Endothelial cell (in vitro differentiated cells): ENCODE data around the gene UBXN2A. TPM values are rescaled to one million over a fixed set of nuclear protein-coding genes. Genes with fewer than 3 reads are reported as not detected.
A peak's percentile ranks its signal among the peaks of the same experiment; 100 is the strongest.
"Not testable (repeated sequence)": the region's sequence is repeated elsewhere in the genome, so short reads cannot be mapped to it uniquely, and the experiment has no call there.

Source experiments
- DNase-seq: peaks from one replicate; pipeline ENCODE4 v3.0.0; 2021; ENCODE audit warnings: low spot score
- H3K27ac Mint-ChIP-seq: one replicate; pipeline ENCODE4 v1.8.0; 2021; ENCODE audit warnings: mixed read lengths, inconsistent platforms; ENCODE audit not compliant: unreplicated experiment
- H3K27me3 Mint-ChIP-seq: one replicate; pipeline ENCODE4 v1.8.0; 2021; ENCODE audit warnings: mild to moderate bottlenecking, moderate library complexity, mixed read lengths, inconsistent platforms; ENCODE audit not compliant: unreplicated experiment
- H3K36me3 Mint-ChIP-seq: one replicate; pipeline ENCODE4 v1.8.0; 2021; ENCODE audit warnings: mild to moderate bottlenecking, low read depth, mixed read lengths, inconsistent platforms; ENCODE audit not compliant: unreplicated experiment
- H3K4me1 Mint-ChIP-seq: one replicate; pipeline ENCODE4 v1.8.0; 2021; ENCODE audit warnings: mild to moderate bottlenecking, mixed read lengths, inconsistent platforms; ENCODE audit not compliant: unreplicated experiment
- H3K4me3 Mint-ChIP-seq: one replicate; pipeline ENCODE4 v1.8.0; 2021; ENCODE audit warnings: mild to moderate bottlenecking, mixed read lengths, inconsistent platforms; ENCODE audit not compliant: unreplicated experiment
- H3K9me3 Mint-ChIP-seq: one replicate; pipeline ENCODE4 v1.8.0; 2021; ENCODE audit warnings: mixed read lengths, inconsistent platforms; ENCODE audit not compliant: unreplicated experiment
- CTCF ChIP-seq: fragments of 200-600 bp; sonication (generic); IDR thresholded peaks from one replicate; pipeline ENCODE4 v1.5.0; 2021; ENCODE audit warnings: antibody characterized with exemption; ENCODE audit not compliant: unreplicated experiment
- total RNA-seq: library from RNA; stranded (reverse); fragmentation: NEBNext Ultra II Directional; extraction: Animal tissue kit (Norgen Biotek cat#: 25700); gene quantifications from one replicate; pipeline ENCODE4 v1.2.1, GENCODE V29; 2021; ENCODE audit not compliant: unreplicated experiment

Gene UBXN2A
- total RNA-seq, 1 donor from 2014 or later = 14.9 TPM

- Mint-ChIP-seq H3K36me3 (no peaks in the 10 kb centered on the region), H3K4me3 (peak overlapping the region; percentile 25)
- no peak for DNase-seq
These were observed 70.4 kb downstream of the UBXN2A start for GRCh38 chr2:24010477-24011249.

GRCh38 chr2:24011250-24012104 lies 71.2 kb downstream of the UBXN2A start:
- Mint-ChIP-seq H3K4me1 (peaks cover 15% of the 10 kb centered on the region), H3K36me3 (no peaks in the 10 kb centered on the region), H3K4me3 (peak overlapping the region; percentile 69), H3K27me3 (peaks cover 8% of the 10 kb centered on the region), H3K27ac (peak overlapping the region; percentile 61), H3K9me3 (no peaks in the 10 kb centered on the region)
- no peak for TF ChIP-seq CTCF
- DNase-seq = no peak

More at GRCh38 chr2:24010477-24011249, 70.4 kb downstream of the UBXN2A start:
- peaks cover 8% of the 10 kb centered on the region for H3K27me3 Mint-ChIP-seq
- no peak for TF ChIP-seq CTCF
- no peak overlapping the region for H3K27ac Mint-ChIP-seq
- H3K4me1 Mint-ChIP-seq = peaks cover 15% of the 10 kb centered on the region
- H3K9me3 Mint-ChIP-seq = no peaks in the 10 kb centered on the region

GRCh38 chr2:24012521-24013188 lies 72.4 kb downstream of the UBXN2A start:
- no peak overlapping the region for H3K27ac Mint-ChIP-seq
- DNase-seq = no peak
- H3K4me3 Mint-ChIP-seq = no peak overlapping the region
- H3K36me3 Mint-ChIP-seq = no peaks in the 10 kb centered on the region
- H3K9me3 Mint-ChIP-seq = no peaks in the 10 kb centered on the region
- H3K27me3 Mint-ChIP-seq = peaks cover 8% of the 10 kb centered on the region
- H3K4me1 Mint-ChIP-seq = peaks cover 15% of the 10 kb centered on the region
- TF ChIP-seq CTCF = no peak

GRCh38 chr2:24014902-24015301 lies 74.6 kb downstream of the UBXN2A start:
- not testable (repeated sequence) for H3K27me3 Mint-ChIP-seq, H3K4me3 Mint-ChIP-seq, DNase-seq, H3K27ac Mint-ChIP-seq, H3K36me3 Mint-ChIP-seq, H3K9me3 Mint-ChIP-seq
- peaks cover 15% of the 10 kb centered on the region for H3K4me1 Mint-ChIP-seq

- H3K36me3 Mint-ChIP-seq = no peaks in the 10 kb centered on the region
- no peak overlapping the region for H3K27ac Mint-ChIP-seq
- no peak for TF ChIP-seq CTCF
- no peak overlapping the region for H3K4me3 Mint-ChIP-seq
- no peaks in the 10 kb centered on the region for H3K9me3 Mint-ChIP-seq
- peaks cover 9% of the 10 kb centered on the region for H3K27me3 Mint-ChIP-seq
- peaks cover 15% of the 10 kb centered on the region for H3K4me1 Mint-ChIP-seq
- DNase-seq = no peak
These were observed 75.5 kb downstream of the UBXN2A start for GRCh38 chr2:24015562-24016375.
